ENCODE measurements around the gene UBE3B.

Gene UBE3B

DNA sequence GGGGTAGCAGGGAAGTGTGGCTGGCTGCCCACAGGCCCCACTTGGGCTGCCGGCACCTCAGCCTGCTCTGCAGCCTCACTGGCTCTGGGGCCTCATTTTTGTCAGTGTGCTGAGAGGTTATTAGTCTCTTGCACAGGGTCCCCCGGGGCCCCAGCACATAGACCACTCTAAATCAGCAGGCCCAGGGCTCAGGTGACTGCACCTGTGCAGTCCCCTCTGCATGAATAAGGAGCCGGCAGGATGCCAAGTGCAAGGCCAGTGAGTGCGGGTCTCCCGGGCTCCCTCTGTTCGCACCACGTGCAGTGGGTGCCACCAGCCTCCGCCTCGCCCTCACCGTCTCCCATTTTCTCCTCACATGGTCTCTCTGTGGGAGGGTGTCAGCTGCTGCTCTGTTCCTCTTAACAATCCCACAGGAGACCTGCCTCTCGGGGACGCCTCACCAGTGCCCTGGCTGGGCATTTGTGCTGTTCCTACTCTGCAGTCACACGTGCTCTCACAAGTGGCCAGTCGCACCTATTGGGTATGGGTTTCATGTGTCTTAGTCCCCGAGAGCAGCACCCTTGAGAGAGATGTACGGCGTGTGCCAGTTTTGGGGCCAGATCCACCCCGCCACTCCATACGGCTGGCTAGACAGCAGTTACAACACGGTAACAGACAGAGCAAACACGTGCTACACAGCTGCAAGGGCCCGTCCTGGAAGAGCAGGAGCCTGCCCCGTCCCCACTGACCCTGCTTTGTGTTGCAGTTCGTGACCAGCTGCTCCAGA is 55.5 kb downstream of the UBE3B start:
- DNase-seq = no peak

DNA sequence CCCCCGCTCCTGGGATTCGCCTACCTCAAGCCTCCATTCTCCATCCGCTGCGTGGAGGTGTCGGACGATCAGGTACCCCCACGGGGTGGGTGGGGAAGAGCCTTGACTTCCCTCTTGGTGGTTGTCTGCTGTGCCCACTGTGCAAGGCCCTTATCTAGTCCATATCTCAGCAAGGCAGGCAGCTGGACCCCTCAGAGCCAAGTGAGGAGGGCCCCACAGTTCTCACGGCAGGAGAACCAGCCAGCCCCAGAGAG is 56.0 kb downstream of the UBE3B start:
- DNase-seq = no peak

DNA sequence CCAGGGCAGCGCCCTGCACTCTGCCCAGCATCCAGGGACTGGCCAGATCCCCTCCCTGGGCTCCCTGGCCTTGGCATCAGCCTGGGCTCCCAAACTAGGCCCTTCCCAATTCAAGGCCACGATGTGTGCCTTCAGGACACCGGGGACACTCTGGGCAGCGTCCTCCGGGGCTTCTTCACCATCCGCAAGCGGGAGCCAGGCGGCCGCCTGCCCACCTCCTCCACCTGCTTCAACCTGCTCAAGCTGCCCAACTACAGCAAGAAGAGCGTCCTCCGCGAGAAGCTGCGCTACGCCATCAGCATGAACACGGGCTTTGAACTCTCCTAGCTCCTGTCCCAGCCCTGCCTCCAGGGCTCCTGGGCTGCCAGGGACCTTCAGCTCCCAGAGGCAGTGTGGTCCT is 57.0 kb downstream of the UBE3B start:
- DNase-seq = no peak

DNA sequence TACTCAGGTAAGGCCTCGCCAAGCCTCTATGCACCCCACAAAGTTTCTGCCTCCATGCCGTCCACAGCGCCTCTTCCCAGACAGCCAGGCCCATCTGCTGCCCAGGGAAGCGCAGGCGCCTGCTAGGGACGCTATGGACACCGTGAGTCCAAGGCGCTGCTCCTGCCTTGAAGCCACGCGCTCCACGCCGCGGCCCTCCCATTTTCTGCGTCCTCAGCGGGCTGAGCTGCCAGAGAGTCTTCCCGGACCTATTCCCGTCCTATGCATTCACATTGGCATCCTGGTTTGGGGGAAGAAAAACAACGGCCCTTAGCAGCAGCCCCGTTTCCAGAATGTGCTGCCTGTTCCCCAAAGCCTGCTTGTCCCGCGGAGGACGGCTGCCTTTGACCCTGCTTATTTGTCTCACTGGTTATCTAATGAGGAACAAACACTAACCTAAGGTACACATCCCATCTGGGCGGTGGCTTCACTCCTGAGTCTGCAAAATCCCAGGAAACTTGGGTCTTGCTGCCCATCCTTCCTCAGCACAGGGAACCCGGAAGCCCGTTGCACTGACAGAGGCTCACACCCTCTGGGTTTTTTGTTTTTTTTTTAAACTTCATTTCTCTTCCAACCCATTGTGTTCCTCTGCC is 57.9 kb downstream of the UBE3B start:
- DNase-seq = no peak

DNA sequence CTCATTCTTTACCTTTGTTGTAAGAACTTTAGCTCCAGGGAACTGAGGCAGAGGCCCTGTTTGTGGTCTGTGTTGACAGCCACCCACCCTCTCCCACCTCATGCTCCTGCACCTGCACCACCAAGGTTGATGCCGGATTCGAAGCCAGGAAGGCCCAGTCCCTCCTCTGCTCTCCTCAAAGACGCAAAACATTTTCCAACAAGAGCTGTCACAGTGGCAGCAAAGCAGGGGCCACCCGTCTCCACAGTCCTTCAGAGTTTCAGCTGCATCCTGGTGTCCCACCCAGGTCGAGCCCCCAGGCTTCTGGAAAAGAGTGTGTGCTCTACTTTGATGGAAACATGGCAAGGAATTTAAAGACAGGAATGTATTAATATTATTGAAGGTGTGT is 58.4 kb downstream of the UBE3B start:
- DNase-seq = no peak

DNA sequence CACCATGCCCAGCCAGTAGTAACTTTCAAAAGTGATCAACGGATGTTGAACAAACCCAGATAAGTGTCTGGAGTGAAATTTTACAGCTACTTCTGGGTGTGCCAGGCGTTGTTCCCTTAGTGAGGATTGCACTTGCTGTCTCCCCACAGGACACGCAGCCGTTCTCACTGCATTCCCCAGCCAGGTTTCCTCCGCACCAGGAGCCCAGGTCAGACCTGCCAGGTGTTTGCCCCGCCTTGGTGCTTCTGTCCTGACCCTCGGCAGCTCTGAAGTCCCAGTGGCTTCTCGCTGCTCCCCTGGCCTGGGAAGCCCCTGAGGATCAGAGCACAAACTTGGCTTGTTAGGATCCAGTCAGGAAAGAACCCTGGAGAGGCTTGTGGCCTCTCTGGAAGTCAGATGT is 59.7 kb downstream of the UBE3B start:
- DNase-seq = no peak

DNA sequence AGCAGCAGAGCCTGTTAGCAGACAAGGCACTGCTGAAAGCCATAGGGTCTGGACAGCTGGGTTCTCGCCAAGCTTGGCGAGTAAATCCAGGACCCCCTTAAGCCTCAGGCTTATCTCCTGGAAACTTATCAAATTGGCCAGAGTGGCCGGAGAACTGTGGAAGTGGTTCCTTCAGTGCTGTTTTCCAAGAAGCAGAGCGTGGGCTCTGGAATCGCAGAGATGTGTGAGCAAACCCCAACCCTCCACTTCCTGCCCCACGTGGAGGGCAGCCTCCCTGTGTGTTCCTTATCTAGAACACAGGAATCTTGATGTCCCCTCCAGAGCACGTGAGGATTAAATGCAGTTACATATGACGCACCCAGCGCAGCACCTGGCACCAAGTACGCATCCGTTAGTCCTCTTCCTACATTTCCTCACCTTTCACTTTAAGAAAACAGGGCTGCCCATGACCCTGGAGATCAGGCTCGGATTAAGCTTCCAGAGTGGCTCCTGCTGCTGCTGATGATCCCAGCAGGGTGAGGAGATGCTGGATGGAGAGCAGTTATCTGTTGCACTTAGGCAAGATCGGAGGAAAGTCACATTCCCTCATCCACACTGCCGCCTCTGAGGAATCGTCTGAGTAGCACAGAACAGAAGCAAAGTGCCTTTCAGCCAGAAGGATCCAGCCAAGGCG is 60.9 kb downstream of the UBE3B start:
- DNase-seq = no peak

DNA sequence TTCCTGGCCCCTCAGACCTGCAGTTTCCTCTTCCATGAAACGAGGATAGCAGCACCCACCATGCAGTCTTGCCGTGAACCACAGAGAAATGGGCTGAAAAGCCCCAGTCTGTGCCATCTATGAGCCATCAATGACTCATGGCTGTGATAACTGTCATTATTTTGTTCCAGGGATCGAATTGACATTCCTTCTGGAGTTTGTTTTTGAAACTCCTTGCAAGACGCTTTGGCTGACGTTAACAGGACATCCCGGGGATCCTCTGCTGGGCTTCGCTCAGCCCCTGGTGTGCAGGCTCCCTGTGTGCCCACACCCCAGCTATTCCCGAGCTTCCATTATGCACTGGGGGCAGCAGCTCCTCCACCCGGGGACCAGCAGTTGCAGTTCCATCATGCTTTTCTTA is 62.1 kb downstream of the UBE3B start:
- DNase-seq = no peak

DNA sequence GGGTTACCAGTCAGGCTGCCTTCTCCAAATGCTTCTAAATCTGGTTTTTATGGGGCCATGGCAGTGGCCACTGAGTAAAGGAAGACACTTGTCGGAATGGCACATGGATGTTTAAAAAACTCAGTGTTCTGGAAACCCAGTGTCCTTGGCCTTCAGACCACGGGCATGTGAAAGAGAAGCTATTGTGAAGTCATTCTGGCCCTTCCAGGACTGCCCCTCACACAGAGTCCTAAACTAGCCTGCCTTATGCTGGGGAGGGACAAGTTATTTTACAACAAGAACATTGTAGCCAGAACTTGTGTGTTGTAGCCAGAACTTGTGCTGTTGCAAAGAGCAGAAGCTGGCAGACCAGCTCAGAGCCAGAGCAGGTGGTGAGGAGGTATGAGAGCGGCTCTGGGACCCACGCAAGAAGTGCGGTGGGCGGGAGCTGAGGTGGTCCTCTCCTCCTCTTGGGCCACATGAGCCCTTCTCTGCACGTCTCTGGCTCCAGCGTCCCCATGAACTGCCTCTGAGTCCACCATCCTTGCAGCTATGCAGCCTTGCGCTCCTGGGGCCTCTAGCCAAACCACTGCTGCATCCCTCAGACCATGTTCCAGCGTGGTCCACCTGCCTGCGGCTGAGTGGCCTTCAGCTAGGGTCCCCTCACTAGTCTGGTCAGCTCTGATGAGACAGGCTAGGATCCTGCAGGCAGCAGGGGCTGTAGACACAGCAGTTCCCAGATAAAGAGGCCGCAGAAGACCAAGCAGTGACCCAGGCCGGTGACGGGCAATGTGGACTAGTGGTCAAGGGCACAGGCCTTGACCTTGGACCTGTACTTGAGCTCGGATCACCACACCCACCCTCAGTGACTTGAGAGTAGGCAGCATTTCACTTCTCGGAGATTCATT is 63.3 kb downstream of the UBE3B start:
- DNase-seq = no peak

DNA sequence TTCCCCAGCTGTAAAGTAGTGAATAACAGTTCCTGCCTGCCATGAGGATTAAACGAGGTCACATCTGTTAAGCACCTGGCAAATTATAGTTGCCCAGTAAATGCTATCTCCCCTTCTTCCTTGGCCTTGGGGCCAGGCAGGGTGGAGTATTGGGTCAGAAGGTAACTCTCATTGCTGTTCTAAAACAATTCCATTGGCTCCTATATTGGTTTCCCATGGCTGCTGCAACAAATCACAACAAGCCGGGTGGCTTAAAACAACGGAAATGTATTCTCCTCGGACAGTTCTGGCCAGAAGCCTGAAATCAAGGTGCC is 63.9 kb downstream of the UBE3B start:
- DNase-seq = no peak

DNA sequence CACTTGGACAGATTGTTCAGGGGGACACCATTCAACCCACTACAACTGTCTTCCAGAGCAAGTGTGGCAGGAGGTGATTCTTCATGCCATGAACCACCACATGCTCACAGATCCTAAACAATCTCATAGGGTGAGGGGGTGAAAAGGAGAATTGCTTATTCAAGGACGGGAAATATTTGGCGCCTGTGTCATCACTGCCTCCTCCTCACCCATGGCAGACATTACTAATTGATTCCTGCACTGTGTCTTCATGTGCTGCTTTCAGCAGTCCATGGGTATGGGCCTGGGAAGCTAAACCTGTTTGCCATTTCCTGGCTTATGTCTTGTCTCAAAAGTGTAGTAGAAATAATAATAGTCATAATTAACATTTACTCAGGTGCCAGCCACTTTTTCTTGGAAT is 64.6 kb downstream of the UBE3B start:
- DNase-seq = no peak

DNA sequence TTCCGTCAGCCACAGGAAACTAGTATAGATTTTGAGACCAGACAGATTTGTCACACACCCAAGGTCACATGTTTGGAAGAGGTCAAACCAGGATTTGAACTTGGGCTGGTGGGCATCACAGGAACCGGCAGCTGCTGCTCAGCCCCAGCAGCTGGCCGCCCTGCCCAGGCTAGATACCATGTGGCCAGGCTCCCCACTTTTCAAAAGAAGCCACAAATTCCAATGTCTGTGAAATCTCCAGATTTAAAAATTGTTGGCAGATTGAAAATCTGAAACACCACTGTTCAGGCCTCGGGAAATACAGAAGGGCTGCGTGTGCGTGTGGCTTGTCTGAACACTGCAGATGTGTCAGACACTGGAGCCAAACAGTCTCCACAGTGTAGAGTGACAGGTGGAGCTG is 65.4 kb downstream of the UBE3B start:
- DNase-seq = no peak

DNA sequence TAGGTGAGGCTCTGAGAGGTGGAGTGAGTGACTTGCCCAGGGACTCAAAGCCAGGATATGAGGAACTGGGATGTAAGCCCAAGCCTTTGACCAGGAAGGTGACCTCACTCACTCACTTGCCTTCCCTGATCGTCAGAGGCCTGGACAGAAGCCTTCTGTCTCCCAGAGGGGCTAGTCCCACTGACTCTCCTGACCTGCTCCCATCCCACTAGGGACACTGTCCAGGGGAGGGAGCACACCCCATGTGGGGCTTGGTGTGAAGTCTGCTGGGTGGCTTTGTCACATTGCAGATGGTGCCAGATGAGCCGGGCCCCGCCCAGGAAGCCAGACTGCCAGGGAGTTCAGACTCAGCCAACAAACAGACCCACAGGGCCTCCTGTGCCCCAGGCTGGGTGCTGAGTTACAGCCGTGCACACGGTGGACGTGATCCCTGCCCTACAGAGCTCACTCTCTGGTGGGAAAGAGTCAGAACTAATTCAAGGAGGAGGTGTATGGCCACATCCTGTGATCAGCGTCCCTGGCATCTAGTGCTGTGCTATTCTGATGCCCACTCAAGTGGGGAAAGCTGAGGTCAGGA is 67.6 kb downstream of the UBE3B start:
- DNase-seq = no peak

DNA sequence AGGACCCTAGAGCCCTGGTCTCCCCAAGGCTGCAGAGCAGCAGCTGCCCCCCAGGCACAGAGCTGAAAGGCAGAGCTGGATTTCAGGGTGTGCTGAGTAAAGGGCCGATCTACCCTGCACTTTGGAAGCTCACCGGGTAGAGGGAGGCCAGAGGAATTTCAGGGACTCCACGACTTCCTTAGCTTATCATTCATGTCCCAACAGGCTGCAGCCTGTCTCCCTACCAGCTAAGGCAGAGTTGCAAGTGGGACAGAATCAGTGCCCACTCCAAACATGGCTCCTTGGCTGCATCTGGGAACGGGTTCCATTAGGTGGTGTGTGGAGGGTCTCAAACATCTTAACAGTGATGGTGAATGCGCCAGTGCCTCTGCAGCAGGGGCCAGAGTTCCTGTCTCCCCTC is 68.4 kb downstream of the UBE3B start:
- DNase-seq = no peak

DNA sequence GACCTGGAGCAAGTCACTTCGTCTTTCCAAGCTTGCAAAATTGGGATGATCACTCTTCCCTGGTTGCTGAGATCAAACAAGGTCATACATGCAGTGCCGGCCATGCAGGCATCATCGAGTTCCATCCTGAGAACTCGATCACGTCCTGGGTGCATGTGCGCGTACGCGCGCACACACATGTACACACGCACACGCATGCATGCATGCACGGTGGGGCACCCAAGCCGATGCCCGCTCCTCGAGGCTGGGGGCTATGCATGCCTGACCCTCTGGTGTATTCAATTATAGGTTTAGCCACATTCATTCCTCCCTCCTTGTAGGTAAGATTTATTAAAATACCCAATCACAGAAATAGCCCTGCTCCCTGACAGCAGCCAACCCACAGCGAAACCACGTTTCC is 69.9 kb downstream of the UBE3B start:
- DNase-seq = no peak

DNA sequence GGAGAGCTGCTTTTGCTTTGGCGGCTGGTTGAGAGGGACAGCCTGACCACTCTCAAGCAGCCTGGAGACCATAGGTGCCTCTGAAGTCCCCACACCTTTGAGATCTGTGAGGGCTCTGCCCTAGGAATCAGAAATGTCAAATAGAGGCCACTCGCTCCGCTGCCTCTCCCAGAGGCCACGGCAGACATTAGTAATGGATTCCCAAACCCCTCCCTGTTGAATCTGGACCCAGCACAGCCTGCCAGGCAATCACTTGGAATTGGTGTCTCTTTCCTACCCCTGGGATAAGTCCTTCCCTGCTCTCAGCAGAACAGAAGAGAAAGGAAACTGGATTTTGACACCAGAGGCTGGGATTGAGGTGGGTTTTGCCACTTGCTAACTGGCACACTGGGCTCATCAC is 70.8 kb downstream of the UBE3B start:
- no peak for DNase-seq

DNA sequence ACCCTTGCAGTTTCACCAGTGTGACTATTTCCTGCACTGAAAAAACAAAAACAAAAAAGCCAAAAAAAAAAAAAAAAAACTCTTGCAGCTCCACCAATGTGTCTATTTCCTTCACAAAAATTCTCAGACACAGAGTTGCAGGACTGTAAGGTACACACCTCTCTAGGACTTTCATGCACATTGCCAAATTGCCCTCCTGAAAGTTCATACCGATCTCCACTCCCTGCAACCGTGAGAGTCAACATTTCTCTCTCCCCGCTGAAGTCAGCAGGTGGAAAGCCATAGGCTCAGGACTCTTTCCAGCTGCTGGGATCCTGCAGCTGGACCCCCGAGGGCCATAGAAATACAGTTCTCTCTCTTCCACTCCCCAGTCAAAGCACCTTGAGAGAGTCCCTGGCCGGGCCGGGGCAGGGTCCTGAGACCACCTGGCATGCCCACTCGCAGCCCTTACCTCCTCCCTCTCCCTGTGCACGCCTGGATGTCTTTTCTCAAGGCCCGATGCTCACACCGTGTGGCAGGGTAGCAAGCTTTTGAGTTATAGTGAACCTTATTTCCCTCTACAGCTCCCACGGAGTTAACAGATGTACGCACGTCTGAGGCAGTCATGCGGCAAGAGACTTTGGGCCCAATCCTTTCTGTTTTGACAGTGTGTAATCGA is 72.3 kb downstream of the UBE3B start:
- no peak for DNase-seq

DNA sequence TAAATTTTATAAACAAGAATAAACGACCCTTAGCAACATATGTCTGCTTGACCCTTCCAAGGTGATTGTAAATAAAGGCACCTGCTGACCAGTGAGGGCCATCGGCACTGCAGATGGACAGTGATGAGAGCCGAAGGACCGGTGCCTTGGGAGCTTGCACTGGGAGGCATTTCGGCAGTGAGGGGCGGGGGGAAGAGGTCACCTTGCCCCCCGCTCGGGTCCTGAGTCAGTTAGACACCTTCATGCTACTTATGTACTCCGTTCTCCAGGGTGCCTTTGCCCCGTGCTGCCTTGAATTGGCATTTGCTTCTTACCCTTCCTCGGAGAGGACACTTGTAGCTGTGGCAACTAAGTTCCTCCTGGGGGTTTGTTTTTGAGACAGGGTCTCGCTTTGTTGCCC is 72.8 kb downstream of the UBE3B start:
- no peak for DNase-seq

DNA sequence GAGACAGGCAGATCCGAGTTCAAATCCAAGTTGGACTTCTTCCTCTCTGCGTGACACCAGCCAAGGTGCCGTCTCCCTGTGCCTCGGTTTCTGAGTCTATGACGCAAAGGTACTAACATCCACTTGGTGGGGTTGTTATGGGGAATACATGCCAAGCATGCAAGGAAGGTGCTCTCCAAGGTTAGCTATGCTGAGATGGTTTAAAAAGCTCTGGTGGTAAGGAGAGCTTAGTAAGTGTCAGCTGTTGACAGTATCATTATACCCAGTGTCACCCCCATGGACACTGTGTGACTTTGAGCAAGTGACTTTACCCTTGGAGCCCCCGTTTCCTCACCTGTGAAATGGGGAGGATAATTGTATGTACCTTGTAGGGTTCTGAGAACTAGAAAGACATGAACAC is 73.7 kb downstream of the UBE3B start:
- no peak for DNase-seq

DNA sequence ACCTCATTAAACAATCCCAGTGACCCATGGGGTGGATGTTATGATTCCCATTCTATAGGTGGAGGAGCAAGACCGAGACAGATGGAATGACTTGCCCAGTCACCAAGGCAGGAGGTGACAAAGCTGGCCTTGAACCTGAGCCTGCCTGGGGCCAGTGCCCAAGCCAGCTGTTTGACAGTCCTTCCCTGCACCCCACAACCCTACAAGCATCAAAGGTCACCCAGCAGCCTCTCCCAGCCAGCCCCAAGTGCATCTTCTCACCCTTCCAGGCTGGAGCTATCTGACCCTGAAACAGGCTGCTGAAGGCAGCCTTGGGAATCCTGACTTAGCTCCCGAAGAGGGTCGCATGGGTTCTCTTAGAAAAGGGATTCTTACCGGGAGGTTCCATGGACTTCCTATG is 75.5 kb downstream of the UBE3B start:
- DNase-seq = no peak

DNA sequence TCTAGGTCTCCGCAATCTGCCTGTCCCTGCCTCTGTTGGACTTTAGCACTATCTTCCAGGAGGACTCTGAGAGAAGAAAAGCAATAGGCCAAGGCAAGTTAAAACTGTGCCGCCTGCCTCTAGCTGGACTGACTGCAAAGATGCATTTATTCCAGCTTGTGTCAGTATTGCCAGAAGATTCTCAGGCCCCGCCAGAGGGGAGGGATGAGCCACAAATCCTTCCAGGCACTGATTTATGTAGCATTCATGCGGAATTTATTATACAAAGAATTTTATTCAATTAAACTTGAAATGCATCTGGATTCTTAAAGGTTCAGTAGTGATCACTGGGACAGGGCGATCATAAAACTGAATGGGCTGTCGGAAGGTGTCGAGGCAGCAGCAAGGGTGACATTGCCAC is 76.0 kb downstream of the UBE3B start:
- DNase-seq = no peak

DNA sequence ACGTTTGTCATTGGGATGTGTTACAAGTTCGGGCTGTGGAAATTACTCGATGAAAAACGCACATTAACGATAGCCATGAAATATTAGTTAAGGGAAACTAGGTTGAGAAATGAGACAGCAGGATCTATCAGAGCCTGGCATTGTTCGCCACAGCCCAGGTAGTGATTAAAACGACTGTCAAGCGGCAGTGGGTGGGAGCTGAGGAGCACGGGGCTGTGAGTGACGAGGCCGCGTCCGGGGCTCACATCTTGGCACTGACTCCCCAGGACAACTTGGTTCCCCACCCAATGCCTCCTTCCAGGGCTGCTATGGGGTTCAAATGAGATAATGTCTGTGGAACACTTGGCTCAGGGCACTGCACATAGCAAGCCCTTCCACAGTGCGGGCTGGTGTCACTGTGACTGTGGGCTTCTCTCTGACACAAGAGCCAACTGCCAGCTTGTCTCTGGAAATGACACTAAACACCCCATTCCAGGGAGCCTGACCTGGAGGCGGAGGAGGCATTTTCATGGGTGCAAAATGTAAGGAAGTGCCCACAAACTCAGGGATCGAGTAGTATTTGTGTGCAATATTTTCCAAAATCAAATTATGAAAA is 76.6 kb downstream of the UBE3B start:
- DNase-seq = no peak
